ENCODE results near the gene LRRC55.

LRRC55 gene

GRCh38 chr11:57207168-57207567 is 25.4 kb downstream of the LRRC55 start:
- Mint-ChIP-seq H3K36me3 (ENCODE audit: low read depth) (no peaks in the 10 kb centered on the region), H3K27ac (peak overlapping the region in 2 of 3 experiments; percentile 12 to 54), H3K4me1 (peaks cover 44% of the 10 kb centered on the region), H3K9me3 (no peaks in the 10 kb centered on the region), H3K4me3 (no peak overlapping the region), H3K27me3 (ENCODE audit: low read depth) (peaks cover 13% of the 10 kb centered on the region)
- no peak for TF ChIP-seq CTCF (IDR thresholded peaks at IDR 0.05; ENCODE audit: unreplicated experiment in 3 of 3)

- peak overlapping the region in 2 of 3 experiments; percentile 62 to 70 for H3K27ac Mint-ChIP-seq
- H3K36me3 Mint-ChIP-seq (ENCODE audit: low read depth), result no peaks in the 10 kb centered on the region
- TF ChIP-seq CTCF (IDR thresholded peaks at IDR 0.05; ENCODE audit: unreplicated experiment in 3 of 3), result no peak
- no peaks in the 10 kb centered on the region for H3K9me3 Mint-ChIP-seq
- H3K27me3 Mint-ChIP-seq (ENCODE audit: low read depth), result no peaks in the 10 kb centered on the region
- H3K4me1 Mint-ChIP-seq, result peaks cover 14% of the 10 kb centered on the region
- no peak overlapping the region for H3K4me3 Mint-ChIP-seq
Observed at GRCh38 chr11:57210781-57211180, 29.0 kb downstream of the LRRC55 start.

GRCh38 chr11:57213342-57214097 is 31.8 kb downstream of the LRRC55 start:
- Mint-ChIP-seq H3K4me1 (peaks cover 28% of the 10 kb centered on the region), H3K36me3 (ENCODE audit: low read depth) (no peaks in the 10 kb centered on the region), H3K27ac (no peak overlapping the region), H3K27me3 (ENCODE audit: low read depth) (no peaks in the 10 kb centered on the region), H3K4me3 (no peak overlapping the region), H3K9me3 (no peaks in the 10 kb centered on the region)
- no peak for TF ChIP-seq CTCF (IDR thresholded peaks at IDR 0.05; ENCODE audit: unreplicated experiment in 3 of 3)

GRCh38 chr11:57214098-57214417 is 32.3 kb downstream of the LRRC55 start:
- Mint-ChIP-seq H3K27me3 (ENCODE audit: low read depth) (no peaks in the 10 kb centered on the region), H3K27ac (no peak overlapping the region), H3K36me3 (ENCODE audit: low read depth) (no peaks in the 10 kb centered on the region), H3K9me3 (no peaks in the 10 kb centered on the region), H3K4me3 (no peak overlapping the region), H3K4me1 (peaks cover 28% of the 10 kb centered on the region)
- TF ChIP-seq CTCF (IDR thresholded peaks at IDR 0.05; ENCODE audit: unreplicated experiment in 3 of 3), result no peak

- no peaks in the 10 kb centered on the region for H3K27me3 Mint-ChIP-seq (ENCODE audit: low read depth)
- no peak for TF ChIP-seq CTCF (IDR thresholded peaks at IDR 0.05; ENCODE audit: unreplicated experiment in 3 of 3)
- H3K36me3 Mint-ChIP-seq (ENCODE audit: low read depth), result no peaks in the 10 kb centered on the region
- H3K4me1 Mint-ChIP-seq, result peaks cover 30% of the 10 kb centered on the region
- H3K27ac Mint-ChIP-seq, result no peak overlapping the region
- H3K4me3 Mint-ChIP-seq, result no peak overlapping the region
- H3K9me3 Mint-ChIP-seq, result no peaks in the 10 kb centered on the region
Observed at GRCh38 chr11:57214494-57214893, 32.7 kb downstream of the LRRC55 start.

GRCh38 chr11:57216463-57216862 is 34.7 kb downstream of the LRRC55 start:
- Mint-ChIP-seq H3K36me3 (ENCODE audit: low read depth) (no peaks in the 10 kb centered on the region), H3K4me1 (peaks cover 22% of the 10 kb centered on the region), H3K27me3 (ENCODE audit: low read depth) (no peaks in the 10 kb centered on the region), H3K4me3 (no peak overlapping the region), H3K9me3 (no peaks in the 10 kb centered on the region), H3K27ac (no peak overlapping the region)
- no peak for TF ChIP-seq CTCF (IDR thresholded peaks at IDR 0.05; ENCODE audit: unreplicated experiment in 3 of 3)

Measured in nephron (organoid).